GM12874 (cell line): ENCODE results near the gene OSBPL10.

Experiments
- TF ChIP-seq, protein P1 (sequence below): IDR thresholded peaks from 2 replicates; pipeline ENCODE4 v1.5.1; 2011; ENCODE audit warnings: low read depth, mild to moderate bottlenecking, control low read depth, low read length, moderate library complexity; ENCODE audit not compliant: insufficient read depth

Gene OSBPL10

DNA sequence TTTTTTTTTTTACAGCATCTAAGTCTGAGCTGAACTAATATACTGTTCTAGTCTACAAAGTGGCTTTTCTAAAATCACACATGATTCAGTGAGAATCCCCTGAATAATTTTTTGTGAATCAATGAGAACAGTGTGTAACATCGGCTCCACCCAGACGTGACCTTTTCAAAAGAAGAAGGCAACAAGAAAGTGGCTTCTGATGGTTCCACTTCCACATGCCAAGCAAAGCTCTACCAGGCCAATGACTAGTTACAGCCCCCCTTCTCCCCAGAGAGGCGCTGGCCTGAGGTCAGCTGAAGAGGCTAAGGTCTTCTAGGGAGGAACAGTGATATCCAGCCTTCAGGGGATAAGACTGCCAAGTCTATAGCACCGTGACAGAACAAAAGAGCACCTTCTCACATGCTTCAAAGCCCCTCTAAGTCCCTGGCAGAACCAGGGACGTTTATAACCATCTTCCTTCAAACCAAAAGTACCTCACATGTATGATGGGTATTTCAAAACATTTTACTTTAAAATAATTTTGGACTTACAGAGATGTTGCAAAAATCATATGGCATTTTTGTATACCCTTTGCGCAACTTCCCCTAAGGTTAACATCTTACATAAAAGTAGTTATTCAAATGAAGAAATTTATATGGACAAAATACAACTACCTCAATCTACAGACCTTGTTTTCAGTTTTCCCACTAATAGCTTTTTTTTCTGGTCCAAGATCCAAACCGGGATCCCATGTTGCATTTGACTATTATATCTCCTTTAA is 177.9 kb downstream of the OSBPL10 start:
- TF ChIP-seq, protein P1, sequence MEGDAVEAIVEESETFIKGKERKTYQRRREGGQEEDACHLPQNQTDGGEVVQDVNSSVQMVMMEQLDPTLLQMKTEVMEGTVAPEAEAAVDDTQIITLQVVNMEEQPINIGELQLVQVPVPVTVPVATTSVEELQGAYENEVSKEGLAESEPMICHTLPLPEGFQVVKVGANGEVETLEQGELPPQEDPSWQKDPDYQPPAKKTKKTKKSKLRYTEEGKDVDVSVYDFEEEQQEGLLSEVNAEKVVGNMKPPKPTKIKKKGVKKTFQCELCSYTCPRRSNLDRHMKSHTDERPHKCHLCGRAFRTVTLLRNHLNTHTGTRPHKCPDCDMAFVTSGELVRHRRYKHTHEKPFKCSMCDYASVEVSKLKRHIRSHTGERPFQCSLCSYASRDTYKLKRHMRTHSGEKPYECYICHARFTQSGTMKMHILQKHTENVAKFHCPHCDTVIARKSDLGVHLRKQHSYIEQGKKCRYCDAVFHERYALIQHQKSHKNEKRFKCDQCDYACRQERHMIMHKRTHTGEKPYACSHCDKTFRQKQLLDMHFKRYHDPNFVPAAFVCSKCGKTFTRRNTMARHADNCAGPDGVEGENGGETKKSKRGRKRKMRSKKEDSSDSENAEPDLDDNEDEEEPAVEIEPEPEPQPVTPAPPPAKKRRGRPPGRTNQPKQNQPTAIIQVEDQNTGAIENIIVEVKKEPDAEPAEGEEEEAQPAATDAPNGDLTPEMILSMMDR = no peak

DNA sequence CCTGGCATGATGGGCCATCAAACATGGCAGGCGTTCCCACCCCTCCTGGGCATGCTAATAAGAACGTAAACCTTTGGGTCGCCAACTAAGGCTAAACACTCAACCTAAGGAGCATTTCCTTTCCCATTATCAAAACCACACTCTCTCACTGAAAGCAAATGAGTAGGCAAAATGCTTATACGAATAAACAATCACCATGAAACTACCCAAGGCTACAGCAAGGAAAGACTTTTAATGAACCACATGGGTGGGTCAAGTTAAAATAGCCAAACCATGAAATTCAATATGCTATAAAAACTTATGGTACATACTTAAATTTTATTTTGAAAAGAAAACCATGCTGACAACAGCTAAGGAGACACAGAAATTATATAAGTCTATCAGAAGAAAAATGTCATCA is 180.6 kb downstream of the OSBPL10 start:
- TF ChIP-seq, protein P1 = no peak

DNA sequence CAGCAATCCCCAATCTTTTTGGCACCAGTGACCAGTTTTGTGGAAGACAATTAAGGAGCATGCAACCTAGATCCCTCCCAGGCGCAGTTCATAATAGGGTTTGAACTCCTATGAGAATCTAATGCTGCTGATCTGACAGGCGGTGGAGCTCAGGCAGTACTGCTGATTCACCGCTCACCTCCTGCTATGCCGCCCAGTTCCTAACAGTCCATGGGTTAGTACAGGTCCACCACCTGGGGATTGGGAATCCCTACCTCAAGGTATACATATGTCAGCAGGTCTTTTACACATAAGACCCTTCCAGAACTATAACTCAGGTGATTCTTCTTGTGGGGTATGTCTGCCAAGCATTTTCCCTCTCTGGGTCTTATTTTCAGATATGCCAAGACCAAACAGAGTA is 182.2 kb downstream of the OSBPL10 start:
- TF ChIP-seq, protein P1 = no peak

DNA sequence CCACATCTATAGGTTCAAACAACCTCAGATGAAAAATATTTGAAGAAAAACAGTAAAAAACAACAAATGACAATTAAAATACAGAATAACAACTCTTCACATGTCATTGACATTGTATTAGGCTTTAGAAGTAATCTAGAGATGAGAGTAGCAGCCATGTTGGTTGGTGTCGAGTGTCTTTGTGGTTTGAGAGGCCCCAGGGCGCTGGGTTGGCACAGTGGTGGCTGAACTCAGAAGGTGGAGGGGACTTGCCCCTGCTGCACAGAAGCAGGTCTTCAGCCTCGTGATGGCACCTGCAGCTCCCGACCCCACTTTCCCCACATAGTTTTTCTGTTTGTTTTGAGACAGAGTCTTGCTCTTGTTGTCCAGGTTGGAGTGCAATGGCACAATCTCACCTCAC is 187.2 kb downstream of the OSBPL10 start:
- TF ChIP-seq, protein P1 = no peak

DNA sequence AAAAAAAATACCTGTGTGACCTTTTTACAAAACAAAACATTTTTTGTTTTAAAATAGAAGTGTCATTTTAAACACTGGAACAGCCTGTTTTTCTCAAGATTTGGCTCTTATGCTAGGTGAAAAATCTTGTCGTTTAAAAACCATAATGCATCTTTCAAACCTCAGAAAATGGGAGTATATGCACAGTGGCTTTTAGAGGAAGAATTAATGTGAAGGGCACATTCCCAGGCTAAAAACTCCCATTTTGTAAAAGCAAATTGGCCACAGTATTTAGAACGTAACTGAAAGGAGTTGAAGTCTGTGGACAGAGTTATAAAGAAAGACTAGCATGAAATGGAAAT is 190.0 kb downstream of the OSBPL10 start:
- TF ChIP-seq, protein P1 = no peak

DNA sequence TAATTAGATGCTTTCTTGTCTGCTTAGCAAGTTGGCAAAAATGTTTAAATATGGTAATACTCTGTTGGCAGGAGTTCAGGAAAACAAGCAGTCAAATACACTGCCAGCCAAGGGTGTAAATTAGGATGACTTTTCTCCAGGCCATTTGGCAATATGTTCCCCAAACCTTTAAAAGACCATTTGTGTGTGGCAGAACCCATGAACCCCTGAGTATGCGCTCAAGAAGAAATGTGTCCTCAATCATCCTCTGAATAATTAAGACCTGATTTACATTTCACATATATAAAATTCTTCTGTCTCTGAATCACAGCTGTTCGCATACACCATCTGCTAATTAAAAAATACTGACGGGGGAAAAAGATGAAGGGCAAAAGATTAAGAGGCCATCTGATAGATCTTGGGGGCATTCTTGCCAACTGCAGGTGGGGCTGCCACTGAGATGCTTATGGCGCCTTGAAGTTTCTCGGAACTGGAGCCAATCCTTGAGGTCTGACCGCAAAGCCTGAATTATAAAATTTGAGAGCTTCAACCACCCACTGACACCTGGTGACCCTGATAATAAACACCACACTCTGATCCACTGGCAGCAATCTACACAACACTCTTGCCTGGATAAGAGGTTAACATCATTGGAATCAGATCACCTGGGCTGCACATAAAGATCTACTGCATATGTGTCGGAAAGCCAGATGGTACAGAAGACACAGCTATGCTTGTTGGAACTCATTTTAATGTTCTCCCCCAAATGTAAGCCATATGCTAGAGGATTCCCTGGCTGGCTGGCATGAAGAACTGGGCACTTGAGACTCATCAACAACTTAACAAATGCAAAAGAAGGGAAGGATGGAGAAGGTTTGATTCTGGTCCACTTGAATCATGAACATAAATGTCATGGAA is 190.6 kb downstream of the OSBPL10 start:
- TF ChIP-seq, protein P1 = no peak

DNA sequence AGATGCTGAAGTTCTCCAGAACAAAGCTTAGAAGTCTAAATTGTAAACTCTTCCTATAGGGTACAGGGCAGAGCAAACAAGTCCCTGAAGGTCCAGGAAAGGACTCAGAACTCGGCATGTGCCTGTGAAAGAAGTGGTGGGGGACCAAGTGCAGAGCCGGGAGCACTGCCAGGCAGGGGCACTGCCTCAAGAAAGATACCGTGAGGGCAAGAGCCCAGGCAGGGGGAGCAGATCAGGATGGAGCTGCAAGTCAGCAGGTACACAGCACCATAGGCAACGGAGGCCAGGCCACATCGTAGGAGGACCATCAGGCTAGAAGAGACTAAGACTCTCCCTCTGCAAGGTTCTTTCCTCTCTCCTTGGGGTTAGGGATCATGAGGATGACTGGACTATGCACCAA is 191.6 kb downstream of the OSBPL10 start:
- TF ChIP-seq, protein P1 = no peak
